ENCODE results near the gene SORCS2. TPM values are rescaled to one million over a fixed set of nuclear protein-coding genes. Genes with fewer than 3 reads are reported as not detected.

The SORCS2 gene
- total and polyA plus RNA-seq, 2 of the 4 experiments (the other 2 are of a cell fraction) = 0.36 to 0.62 TPM

DNA sequence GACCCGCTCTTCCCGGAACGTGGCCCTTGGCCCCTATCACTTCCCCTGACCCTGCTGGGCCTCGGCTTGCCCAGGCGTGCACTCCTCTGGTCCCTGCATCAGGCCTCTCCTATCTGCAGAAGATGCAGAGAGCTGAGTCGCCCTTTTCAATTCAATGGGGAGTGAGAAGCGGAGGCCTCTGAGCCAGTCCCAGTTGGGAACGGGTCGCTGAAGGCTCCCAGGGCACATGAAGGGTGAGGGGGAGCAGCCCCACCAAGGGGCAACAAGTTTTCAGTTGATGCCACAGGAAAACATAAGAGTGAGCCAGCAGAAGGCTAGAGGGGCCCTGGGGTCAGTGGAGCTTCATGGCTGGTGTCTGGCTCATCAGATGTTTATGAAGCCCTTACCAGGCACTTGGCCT, 225.3 kb downstream of the SORCS2 start:
- H3K27me3 ChIP-seq (ENCODE audit: control insufficient read depth, insufficient read depth, low read length) = peaks cover 15% of the 10 kb centered on the region
- TF ChIP-seq RCOR1 (IDR thresholded peaks at IDR 0.05; ENCODE audit: insufficient replicate concordance, low read length) = no peak
- no peak for TF ChIP-seq RFX5 (IDR thresholded peaks at IDR 0.05; ENCODE audit: low read depth, low read length)
- TF ChIP-seq CHD1 (IDR thresholded peaks at IDR 0.05; ENCODE audit: low read depth, low read length) = no peak
- no peak for TF ChIP-seq POLR2A (IDR thresholded peaks at IDR 0.05; ENCODE audit: low read depth, low read length)
- no peak for TF ChIP-seq SMC3 (IDR thresholded peaks at IDR 0.05; ENCODE audit: low read depth, low read length)
- TF ChIP-seq, protein P1, sequence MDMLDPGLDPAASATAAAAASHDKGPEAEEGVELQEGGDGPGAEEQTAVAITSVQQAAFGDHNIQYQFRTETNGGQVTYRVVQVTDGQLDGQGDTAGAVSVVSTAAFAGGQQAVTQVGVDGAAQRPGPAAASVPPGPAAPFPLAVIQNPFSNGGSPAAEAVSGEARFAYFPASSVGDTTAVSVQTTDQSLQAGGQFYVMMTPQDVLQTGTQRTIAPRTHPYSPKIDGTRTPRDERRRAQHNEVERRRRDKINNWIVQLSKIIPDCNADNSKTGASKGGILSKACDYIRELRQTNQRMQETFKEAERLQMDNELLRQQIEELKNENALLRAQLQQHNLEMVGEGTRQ (IDR thresholded peaks at IDR 0.05; ENCODE audit: low read depth, low read length) = no peak
- no peak for TF ChIP-seq BHLHE40 (IDR thresholded peaks at IDR 0.05; ENCODE audit: low read depth, low read length)
- no peak for TF ChIP-seq FOS (IDR thresholded peaks at IDR 0.05; ENCODE audit: low read depth, low read length)
- TF ChIP-seq, protein P2, sequence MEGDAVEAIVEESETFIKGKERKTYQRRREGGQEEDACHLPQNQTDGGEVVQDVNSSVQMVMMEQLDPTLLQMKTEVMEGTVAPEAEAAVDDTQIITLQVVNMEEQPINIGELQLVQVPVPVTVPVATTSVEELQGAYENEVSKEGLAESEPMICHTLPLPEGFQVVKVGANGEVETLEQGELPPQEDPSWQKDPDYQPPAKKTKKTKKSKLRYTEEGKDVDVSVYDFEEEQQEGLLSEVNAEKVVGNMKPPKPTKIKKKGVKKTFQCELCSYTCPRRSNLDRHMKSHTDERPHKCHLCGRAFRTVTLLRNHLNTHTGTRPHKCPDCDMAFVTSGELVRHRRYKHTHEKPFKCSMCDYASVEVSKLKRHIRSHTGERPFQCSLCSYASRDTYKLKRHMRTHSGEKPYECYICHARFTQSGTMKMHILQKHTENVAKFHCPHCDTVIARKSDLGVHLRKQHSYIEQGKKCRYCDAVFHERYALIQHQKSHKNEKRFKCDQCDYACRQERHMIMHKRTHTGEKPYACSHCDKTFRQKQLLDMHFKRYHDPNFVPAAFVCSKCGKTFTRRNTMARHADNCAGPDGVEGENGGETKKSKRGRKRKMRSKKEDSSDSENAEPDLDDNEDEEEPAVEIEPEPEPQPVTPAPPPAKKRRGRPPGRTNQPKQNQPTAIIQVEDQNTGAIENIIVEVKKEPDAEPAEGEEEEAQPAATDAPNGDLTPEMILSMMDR (conservative IDR thresholded peaks at IDR 0.05; ENCODE audit: low read depth, low read length) = no peak
- TF ChIP-seq RAD21 (IDR thresholded peaks at IDR 0.05; ENCODE audit: low read length) = no peak
- TF ChIP-seq, protein P3, sequence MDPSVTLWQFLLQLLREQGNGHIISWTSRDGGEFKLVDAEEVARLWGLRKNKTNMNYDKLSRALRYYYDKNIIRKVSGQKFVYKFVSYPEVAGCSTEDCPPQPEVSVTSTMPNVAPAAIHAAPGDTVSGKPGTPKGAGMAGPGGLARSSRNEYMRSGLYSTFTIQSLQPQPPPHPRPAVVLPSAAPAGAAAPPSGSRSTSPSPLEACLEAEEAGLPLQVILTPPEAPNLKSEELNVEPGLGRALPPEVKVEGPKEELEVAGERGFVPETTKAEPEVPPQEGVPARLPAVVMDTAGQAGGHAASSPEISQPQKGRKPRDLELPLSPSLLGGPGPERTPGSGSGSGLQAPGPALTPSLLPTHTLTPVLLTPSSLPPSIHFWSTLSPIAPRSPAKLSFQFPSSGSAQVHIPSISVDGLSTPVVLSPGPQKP (IDR thresholded peaks at IDR 0.05; ENCODE audit: borderline replicate concordance, low read depth, low read length) = no peak
- TF ChIP-seq NFE2L2 (IDR thresholded peaks at IDR 0.05; ENCODE audit: low read depth, low read length) = no peak
- TF ChIP-seq MXI1 (IDR thresholded peaks at IDR 0.05; ENCODE audit: borderline replicate concordance, low read depth, low read length) = no peak
- TF ChIP-seq MAZ (IDR thresholded peaks at IDR 0.05; ENCODE audit: borderline replicate concordance, low read depth, low read length) = no peak
- no peak for TF ChIP-seq MAFK (IDR thresholded peaks at IDR 0.05; ENCODE audit: low read depth, low read length)
- TF ChIP-seq CEBPB (IDR thresholded peaks at IDR 0.05; ENCODE audit: low read depth, low read length) = no peak
- H2AFZ ChIP-seq (replicated peaks; ENCODE audit: low read length, poor library complexity) = no peak overlapping the region
- BruUV-seq (replicated peaks) = no TSS peak
- H3K18ac ChIP-seq (ENCODE audit: low read depth, low read length) = no peak overlapping the region
- H3K4me3 ChIP-seq (ENCODE audit: insufficient read depth, low read depth, low read length) = no peak overlapping the region
- no peak overlapping the region for H3K23ac ChIP-seq (ENCODE audit: low read depth, low read length)
- no peak overlapping the region for H4K5ac ChIP-seq (ENCODE audit: low read depth, low read length)
- ATAC-seq (ENCODE audit: low read depth) = no peak
- no peak overlapping the region for H2BK120ac ChIP-seq (ENCODE audit: low read depth, low read length)
- H2BK20ac ChIP-seq (ENCODE audit: low read depth, low read length) = no peak overlapping the region
- no peak overlapping the region for H3K56ac ChIP-seq (ENCODE audit: extremely low read depth, insufficient read depth, low read length)
- no peaks in the 10 kb centered on the region for H3K9me1 ChIP-seq (ENCODE audit: insufficient read depth, low read length)
- no peaks in the 10 kb centered on the region for H4K20me1 ChIP-seq (ENCODE audit: insufficient read depth, low read length)
- dilution Hi-C loops (cut with HindIII; ENCODE audit: low sequenced_read_pairs, unreplicated experiment) = no loop called here
- 90% methylated on average over 2 of the region's 9 CpGs; no CpG with 5 or more reads in 1 of the 2 experiments for WGBS, 2 experiments (ENCODE audit: extremely low coverage in 2 of 2, insufficient read length in 1 of 2)
- no peaks in the 10 kb centered on the region for H3K79me1 ChIP-seq (ENCODE audit: low read depth in 1 of 2, low read length in 2 of 2)
- H4K91ac ChIP-seq (ENCODE audit: insufficient read depth, low read depth, low read length) = no peak overlapping the region
- H3K4me2 ChIP-seq (ENCODE audit: low read depth, low read length) = no peak overlapping the region
- no peak overlapping the region for H3K27ac ChIP-seq (ENCODE audit: insufficient read depth, low read length)
- no peak overlapping the region for H2AK5ac ChIP-seq (ENCODE audit: low read depth, low read length)
- no peak overlapping the region for H2AK9ac ChIP-seq (replicated peaks; ENCODE audit: low read depth, low read length, poor library complexity)
- no peak overlapping the region for H4K8ac ChIP-seq (ENCODE audit: low read depth in 2 of 2, low read length in 2 of 2)
- H3K36me3 ChIP-seq (ENCODE audit: control insufficient read depth, insufficient read depth, low read length) = no peaks in the 10 kb centered on the region
- H3K4me1 ChIP-seq (ENCODE audit: control insufficient read depth, insufficient read depth, low read length) = no peaks in the 10 kb centered on the region
- no peak overlapping the region for H3K14ac ChIP-seq (replicated peaks; ENCODE audit: low read depth, low read length)
- in situ Hi-C loops (cut with MboI; ENCODE audit: low sequenced_read_pairs) = no loop called here
- H2BK5ac ChIP-seq (ENCODE audit: low read depth, low read length, poor library complexity, severe bottlenecking) = no peak overlapping the region
- no peak overlapping the region for H3K4ac ChIP-seq (ENCODE audit: low read depth, low read length)
- POLR2A ChIA-PET (ENCODE audit: unreplicated experiment) = no interaction called here
- no peaks in the 10 kb centered on the region for H3K9me3 ChIP-seq (ENCODE audit: control insufficient read depth, insufficient read depth, low read length)
- H3K9ac ChIP-seq (ENCODE audit: low read depth, low read length) = no peak overlapping the region
- no peak for DNase-seq
- CTCF ChIA-PET = no interaction called here
- H2BK15ac ChIP-seq (ENCODE audit: low read depth, low read length) = no peak overlapping the region
- intact Hi-C loops (cut with micrococcal nuclease) = no loop called here
